H1 (cell line): ENCODE data around the gene PAQR5. TPM values are rescaled to one million over a fixed set of nuclear protein-coding genes. Genes with fewer than 3 reads are reported as not detected.

Experiments
- CTCF ChIA-PET: fragments of 300-600 bp; sonication (Branson Sonifier 250); formaldehyde crosslinking; loops from one replicate; lab custom pipeline; 2021; ENCODE audit not compliant: partially characterized antibody; lab: Charles Lee
- POLR2A ChIA-PET: fragments of 300-600 bp; sonication (Branson Sonifier 250); formaldehyde crosslinking; loops from one replicate; lab custom pipeline; 2021; ENCODE audit warnings: inconsistent platforms; ENCODE audit not compliant: partially characterized antibody; lab: Charles Lee
- DNase-seq, 2 experiments: peaks; one replicate each; pipeline versions ENCODE4 v3.0.0 to v3.0.0-alpha.2; 2010 to 2022; ENCODE audit warnings: low spot score in 2 of 2, low read depth in 1 of 2, mixed read lengths in 1 of 2
- FAIRE-seq: peaks from 2 replicates; lab custom pipeline; 2011; peaks lifted over from hg19 to GRCh38; lab: Jason Lieb, UNC
- H2AFZ ChIP-seq: 2 replicates; pipeline ENCODE4 v1.8.1; 2012; ENCODE audit warnings: low read length, inconsistent platforms
- H2AK5ac ChIP-seq: 2 replicates; pipeline ENCODE4 v1.6.1; 2013; ENCODE audit warnings: low read depth, low read length
- H2BK120ac ChIP-seq: replicated peaks from 2 replicates; pipeline ENCODE3; 2013; ENCODE audit warnings: low read depth, low read length, inconsistent platforms
- H2BK12ac ChIP-seq: 2 replicates; pipeline ENCODE4 v1.6.1; 2013; ENCODE audit warnings: low read depth, low read length
- H2BK15ac ChIP-seq: 2 replicates; pipeline ENCODE4 v1.6.1; 2013; ENCODE audit warnings: low read length
- H2BK20ac ChIP-seq: 2 replicates; pipeline ENCODE4 v1.6.1; 2013; ENCODE audit warnings: low read length
- H2BK5ac ChIP-seq: 2 replicates; pipeline ENCODE4 v1.6.1; 2013; ENCODE audit warnings: low read depth, low read length
- H3K14ac ChIP-seq: 2 replicates; pipeline ENCODE4 v1.6.1; 2013; ENCODE audit warnings: inconsistent platforms; ENCODE audit not compliant: insufficient read length
- H3K18ac ChIP-seq: 2 replicates; pipeline ENCODE4 v1.6.1; 2013; ENCODE audit warnings: low read length; ENCODE audit errors: extremely low read depth
- H3K23ac ChIP-seq: 2 replicates; pipeline ENCODE4 v1.6.1; 2013; ENCODE audit warnings: inconsistent platforms; ENCODE audit not compliant: insufficient read length
- H3K23me2 ChIP-seq: 2 replicates; pipeline ENCODE4 v1.6.1; 2013; ENCODE audit warnings: low read depth, low read length
- H3K27ac ChIP-seq: 2 replicates; pipeline ENCODE4 v1.6.1; 2011; ENCODE audit warnings: low read depth, low read length, inconsistent platforms
- H3K27me3 ChIP-seq, 4 experiments: replicated peaks in 1 of 4; 1 replicate in 1 of 4; 2 replicates in 3 of 4; pipeline versions ENCODE4 v1.6.1 to v1.8.1; 2011 to 2013; ENCODE audit warnings: low read length in 3 of 4, mild to moderate bottlenecking in 3 of 4, inconsistent platforms in 2 of 4, mixed read lengths in 2 of 4, moderate library complexity in 1 of 4; ENCODE audit not compliant: control insufficient read depth in 3 of 4, insufficient read depth in 3 of 4; ENCODE audit errors: extremely low read depth in 1 of 4
- H3K36me3 ChIP-seq, 4 experiments: 2 replicates each; pipeline versions ENCODE4 v1.6.1 to v1.8.1; 2011 to 2013; ENCODE audit warnings: mild to moderate bottlenecking in 4 of 4, low read length in 3 of 4, moderate library complexity in 2 of 4, control low read depth in 1 of 4, inconsistent platforms in 1 of 4; ENCODE audit not compliant: insufficient read depth in 4 of 4, control insufficient read depth in 2 of 4
- H3K4ac ChIP-seq: replicated peaks from 2 replicates; pipeline ENCODE3; 2013; ENCODE audit warnings: low read length, low read depth, mixed read lengths, inconsistent platforms; ENCODE audit not compliant: insufficient read length
- H3K4me1 ChIP-seq, 4 experiments: replicated peaks in 1 of 4; 1 replicate in 1 of 4; 2 replicates in 3 of 4; pipeline versions ENCODE4 v1.6.1 to v1.8.1; 2011 to 2013; ENCODE audit warnings: low read length in 3 of 4, inconsistent platforms in 2 of 4, mixed read lengths in 1 of 4; ENCODE audit not compliant: insufficient read depth in 4 of 4, control insufficient read depth in 3 of 4
- H3K4me2 ChIP-seq, 2 experiments: 2 replicates each; pipeline versions ENCODE4 v1.6.1 to v1.8.1; 2011 to 2013; ENCODE audit warnings: low read depth in 2 of 2, low read length in 2 of 2, control low read depth in 1 of 2, inconsistent platforms in 1 of 2, mild to moderate bottlenecking in 1 of 2; ENCODE audit not compliant: insufficient read depth in 1 of 2
- H3K4me3 ChIP-seq, 4 experiments: fragments of 200-600, 300-600 bp in 1 of 4; sonication (generic), shearing (Covaris generic), sonication (Bioruptor Twin) in 1 of 4; 2 replicates each; pipeline versions ENCODE4 v1.5.1 to v1.8.1; 2011 to 2016; ENCODE audit warnings: low read length in 4 of 4, low read depth in 3 of 4, control low read depth in 2 of 4, inconsistent platforms in 2 of 4, mild to moderate bottlenecking in 2 of 4, mixed read lengths in 1 of 4, moderate library complexity in 1 of 4; ENCODE audit not compliant: insufficient read depth in 2 of 4; ENCODE audit errors: extremely low read depth in 1 of 4
- H3K56ac ChIP-seq: replicated peaks from 2 replicates; pipeline ENCODE3; 2013; ENCODE audit warnings: low read depth, mild to moderate bottlenecking, mixed read lengths, low read length, inconsistent platforms; ENCODE audit not compliant: insufficient read length
- H3K79me1 ChIP-seq: 2 replicates; pipeline ENCODE4 v1.6.1; 2013; ENCODE audit warnings: low read depth, low read length, control low read depth
- H3K79me2 ChIP-seq, 2 experiments: 2 replicates each; pipeline versions ENCODE4 v1.6.1 to v1.8.1; 2012 to 2013; ENCODE audit warnings: low read length in 2 of 2, mild to moderate bottlenecking in 2 of 2, inconsistent platforms in 1 of 2; ENCODE audit not compliant: insufficient read depth in 2 of 2, control insufficient read depth in 1 of 2
- H3K9ac ChIP-seq, 4 experiments: replicated peaks in 1 of 4; 1 replicate in 1 of 4; 2 replicates in 3 of 4; pipeline versions ENCODE4 v1.6.1 to v1.8.1; 2011 to 2013; ENCODE audit warnings: low read depth in 3 of 4, low read length in 3 of 4, control low read depth in 2 of 4, mild to moderate bottlenecking in 2 of 4, moderate library complexity in 2 of 4, inconsistent platforms in 1 of 4; ENCODE audit errors: extremely low read depth in 1 of 4
- H3K9me3 ChIP-seq, 2 experiments: 2 replicates each; pipeline versions ENCODE4 v1.6.1 to v1.8.1; 2012 to 2013; ENCODE audit warnings: mild to moderate bottlenecking in 2 of 2, moderate library complexity in 2 of 2, control low read depth in 1 of 2, inconsistent platforms in 1 of 2, low read depth in 1 of 2, low read length in 1 of 2, mixed read lengths in 1 of 2; ENCODE audit not compliant: insufficient read depth in 2 of 2
- H4K20me1 ChIP-seq, 2 experiments: replicated peaks in 1 of 2; 2 replicates each; pipeline versions ENCODE3 to v1.8.1; 2011 to 2013; ENCODE audit warnings: inconsistent platforms in 2 of 2, low read length in 2 of 2, mild to moderate bottlenecking in 1 of 2; ENCODE audit not compliant: insufficient read depth in 2 of 2, control insufficient read depth in 1 of 2
- H4K5ac ChIP-seq: 2 replicates; pipeline ENCODE4 v1.6.1; 2013; ENCODE audit warnings: low read length, low read depth, mixed read lengths, inconsistent platforms; ENCODE audit not compliant: insufficient read length
- H4K8ac ChIP-seq: 2 replicates; pipeline ENCODE4 v1.8.0; 2013; ENCODE audit warnings: mild to moderate bottlenecking, moderate library complexity, low read length, inconsistent platforms; ENCODE audit not compliant: insufficient read depth; ENCODE audit errors: extremely low read depth
- H4K91ac ChIP-seq: replicated peaks from 2 replicates; pipeline ENCODE3; 2013; ENCODE audit warnings: low read length, mixed read lengths, inconsistent platforms; ENCODE audit not compliant: insufficient read length
- ASH2L ChIP-seq: fragments of 200-600, 300-600 bp; sonication (generic); IDR thresholded peaks from one replicate; pipeline ENCODE4 v1.7.1; 2017; ENCODE audit warnings: low read length
- CBX5 ChIP-seq: fragments of 300-800, 300-1000 bp; sonication (generic); IDR thresholded peaks from 2 replicates; pipeline ENCODE4 v1.7.1; 2016; ENCODE audit warnings: antibody characterized with exemption, low read length, low read depth
- CEBPB ChIP-seq: IDR thresholded peaks from 2 replicates; pipeline ENCODE4 v1.6.1; 2012; ENCODE audit warnings: low read depth, low read length
- GABPA ChIP-seq: IDR thresholded peaks from 2 replicates; pipeline ENCODE4 v1.6.1; 2011; ENCODE audit warnings: mild to moderate bottlenecking, low read length, moderate library complexity, borderline replicate concordance; ENCODE audit not compliant: insufficient read depth
- NRF1 ChIP-seq: IDR thresholded peaks from 2 replicates; pipeline ENCODE4 v1.6.1; 2011; ENCODE audit warnings: mild to moderate bottlenecking, low read depth, low read length, improper control_type of control experiment
- POLR2AphosphoS5 ChIP-seq: IDR thresholded peaks from 2 replicates; pipeline ENCODE4 v1.6.1; 2011; ENCODE audit warnings: low read depth, low read length
- RNF2 ChIP-seq: fragments of 200-900, 300-1000 bp; sonication (generic); IDR thresholded peaks from 2 replicates; pipeline ENCODE4 v1.7.1; 2016; ENCODE audit warnings: borderline replicate concordance, low read depth, mild to moderate bottlenecking, antibody characterized with exemption, low read length; ENCODE audit not compliant: poor library complexity, severe bottlenecking; ENCODE audit errors: missing control alignments
- SIRT6 ChIP-seq: IDR thresholded peaks from one replicate; pipeline ENCODE4 v1.7.1; 2012; ENCODE audit warnings: low read length, inconsistent platforms
- TAF1 ChIP-seq: IDR thresholded peaks from 2 replicates; pipeline ENCODE4 v1.6.1; 2011; ENCODE audit warnings: mild to moderate bottlenecking, low read depth, low read length
- TBP ChIP-seq: IDR thresholded peaks from 2 replicates; pipeline ENCODE4 v1.6.1; 2011; ENCODE audit warnings: low read depth, low read length, improper control_type of control experiment
- WGBS, 2 experiments: shearing (Covaris generic) in 1 of 2; methylation state at CpG; one replicate each; pipeline versions ENCODE4 v1.1.6 to v1.1.7; 2013 to 2015; ENCODE audit warnings: low lambda C conversion rate in 2 of 2, mixed read lengths in 2 of 2, inconsistent platforms in 1 of 2, low coverage in 1 of 2, missing lambda C conversion rate in 1 of 2; ENCODE audit not compliant: insufficient replicate concordance in 2 of 2, insufficient coverage in 1 of 2, insufficient read length in 1 of 2; ENCODE audit errors: extremely low coverage in 1 of 2, missing lambda C conversion rate in 1 of 2; 5-methylcytosine and 5-hydroxymethylcytosine counted together
- polyA plus RNA-seq, 7 experiments: library from polyadenylated mRNA; depleted of rRNA in 3 of 7; stranded (reverse) in 5 of 7; unstranded in 2 of 7; fragments of >200 nt in 5 of 7; fragments of 200-250 nt in 2 of 7; gene quantifications; 1 replicate in 5 of 7; 2 replicates in 1 of 7; 4 replicates in 1 of 7; pipeline versions ENCODE4 v1.2.1 to v1.2.3, GENCODE V29; 2011 to 2013; ENCODE audit warnings: missing spikeins in 2 of 7, mixed read lengths in 2 of 7
- total RNA-seq: library from RNA; stranded (reverse); fragmentation: NEBNext Ultra II Directional; extraction: Animal tissue kit (Norgen Biotek cat#: 25700); gene quantifications from 2 replicates; pipeline ENCODE4 v1.2.1, GENCODE V29; 2021
- TF ChIP-seq, protein P1 (sequence below): IDR thresholded peaks from 2 replicates; pipeline ENCODE4 v1.6.1; 2011; ENCODE audit warnings: low read length, improper control_type of control experiment
- TF ChIP-seq, protein P2 (sequence below), 3 experiments: IDR thresholded peaks; 1 replicate in 2 of 3; 2 replicates in 1 of 3; pipeline versions ENCODE4 v1.5.1 to v1.6.1; 2011; ENCODE audit warnings: low read length in 3 of 3, mild to moderate bottlenecking in 3 of 3, inconsistent platforms in 2 of 3, low read depth in 1 of 3, moderate library complexity in 1 of 3; ENCODE audit not compliant: insufficient read depth in 1 of 3; ENCODE audit errors: control extremely low read depth in 1 of 3

Gene PAQR5
- total and polyA plus RNA-seq, 2 of the 8 experiments (the other 6 are each of a cell fraction or from before 2014, with no cell fraction given), result 8.7 to 18.1 TPM

DNA sequence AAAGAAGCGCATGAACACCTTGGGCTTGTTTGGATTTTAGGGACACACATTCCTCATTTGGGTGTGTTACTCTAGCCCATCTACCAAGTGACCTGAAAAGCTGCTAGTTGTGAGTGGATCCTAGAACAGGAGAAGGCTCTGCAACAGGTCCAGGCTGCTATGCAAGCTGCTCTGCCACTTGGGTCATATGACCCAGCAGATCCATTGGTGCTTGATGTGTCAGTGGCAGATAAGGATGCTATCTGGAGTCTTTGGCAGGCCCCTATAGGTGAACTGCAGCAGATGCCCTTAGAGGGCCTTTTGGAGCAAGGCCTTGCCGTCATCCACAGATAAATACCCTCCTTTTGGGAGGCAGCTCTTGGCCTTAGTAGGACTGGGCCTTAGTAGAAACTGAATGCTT lies 53.2 kb downstream of the PAQR5 start:
- no peaks in the 10 kb centered on the region for H3K27me3 ChIP-seq
- H3K14ac ChIP-seq, result no peak overlapping the region
- H3K23ac ChIP-seq, result no peak overlapping the region
- H3K4me2 ChIP-seq, result no peak overlapping the region
- no peaks in the 10 kb centered on the region for H4K20me1 ChIP-seq
- no peaks in the 10 kb centered on the region for H3K79me2 ChIP-seq
- H3K23me2 ChIP-seq, result no peaks in the 10 kb centered on the region
- H2BK120ac ChIP-seq, result no peak overlapping the region
- CTCF ChIA-PET, result no interaction called here
- H3K79me1 ChIP-seq, result no peaks in the 10 kb centered on the region
- H2BK15ac ChIP-seq, result no peak overlapping the region
- H3K4me3 ChIP-seq, result no peak overlapping the region
- no peak overlapping the region for H3K56ac ChIP-seq
- no peak overlapping the region for H3K4ac ChIP-seq
- POLR2A ChIA-PET, result no interaction called here
- no peak overlapping the region for H2AFZ ChIP-seq
- no peaks in the 10 kb centered on the region for H3K4me1 ChIP-seq
- WGBS, 2 experiments, result 85% methylated on average over 2 of the region's 2 CpGs; no CpG with 5 or more reads in 1 of the 2 experiments
- no peak overlapping the region for H3K27ac ChIP-seq
- no peaks in the 10 kb centered on the region for H3K9me3 ChIP-seq
- no peak overlapping the region for H4K91ac ChIP-seq
- H4K8ac ChIP-seq, result no peak overlapping the region
- no peak overlapping the region for H2BK5ac ChIP-seq
- H2BK12ac ChIP-seq, result no peak overlapping the region
- DNase-seq (no peak), FAIRE-seq (no peak)
- no peak overlapping the region for H2BK20ac ChIP-seq
- H3K18ac ChIP-seq, result no peak overlapping the region
- H3K9ac ChIP-seq, result no peak overlapping the region
- no peaks in the 10 kb centered on the region for H3K36me3 ChIP-seq
- H4K5ac ChIP-seq, result no peak overlapping the region
- no peak overlapping the region for H2AK5ac ChIP-seq
- TF ChIP-seq ASH2L (no peak), CEBPB (no peak), CBX5 (no peak), TBP (no peak), NRF1 (no peak), TAF1 (no peak), SIRT6 (no peak), GABPA (no peak), RNF2 (no peak), POLR2AphosphoS5 (no peak)
- TF ChIP-seq, protein P1, sequence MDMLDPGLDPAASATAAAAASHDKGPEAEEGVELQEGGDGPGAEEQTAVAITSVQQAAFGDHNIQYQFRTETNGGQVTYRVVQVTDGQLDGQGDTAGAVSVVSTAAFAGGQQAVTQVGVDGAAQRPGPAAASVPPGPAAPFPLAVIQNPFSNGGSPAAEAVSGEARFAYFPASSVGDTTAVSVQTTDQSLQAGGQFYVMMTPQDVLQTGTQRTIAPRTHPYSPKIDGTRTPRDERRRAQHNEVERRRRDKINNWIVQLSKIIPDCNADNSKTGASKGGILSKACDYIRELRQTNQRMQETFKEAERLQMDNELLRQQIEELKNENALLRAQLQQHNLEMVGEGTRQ, result no peak
- TF ChIP-seq, protein P2, sequence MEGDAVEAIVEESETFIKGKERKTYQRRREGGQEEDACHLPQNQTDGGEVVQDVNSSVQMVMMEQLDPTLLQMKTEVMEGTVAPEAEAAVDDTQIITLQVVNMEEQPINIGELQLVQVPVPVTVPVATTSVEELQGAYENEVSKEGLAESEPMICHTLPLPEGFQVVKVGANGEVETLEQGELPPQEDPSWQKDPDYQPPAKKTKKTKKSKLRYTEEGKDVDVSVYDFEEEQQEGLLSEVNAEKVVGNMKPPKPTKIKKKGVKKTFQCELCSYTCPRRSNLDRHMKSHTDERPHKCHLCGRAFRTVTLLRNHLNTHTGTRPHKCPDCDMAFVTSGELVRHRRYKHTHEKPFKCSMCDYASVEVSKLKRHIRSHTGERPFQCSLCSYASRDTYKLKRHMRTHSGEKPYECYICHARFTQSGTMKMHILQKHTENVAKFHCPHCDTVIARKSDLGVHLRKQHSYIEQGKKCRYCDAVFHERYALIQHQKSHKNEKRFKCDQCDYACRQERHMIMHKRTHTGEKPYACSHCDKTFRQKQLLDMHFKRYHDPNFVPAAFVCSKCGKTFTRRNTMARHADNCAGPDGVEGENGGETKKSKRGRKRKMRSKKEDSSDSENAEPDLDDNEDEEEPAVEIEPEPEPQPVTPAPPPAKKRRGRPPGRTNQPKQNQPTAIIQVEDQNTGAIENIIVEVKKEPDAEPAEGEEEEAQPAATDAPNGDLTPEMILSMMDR (IDR thresholded peaks at IDR 0.05; ENCODE audit: control extremely low read depth in 1 of 3, insufficient read depth in 1 of 3, low read depth in 1 of 3, low read length in 3 of 3), result no peak
